ENCODE data around the gene POP4.

GRCh38 chr19:29568036-29569025, 37.8 kb upstream of the POP4 start:
- TF ChIP-seq, protein P1, sequence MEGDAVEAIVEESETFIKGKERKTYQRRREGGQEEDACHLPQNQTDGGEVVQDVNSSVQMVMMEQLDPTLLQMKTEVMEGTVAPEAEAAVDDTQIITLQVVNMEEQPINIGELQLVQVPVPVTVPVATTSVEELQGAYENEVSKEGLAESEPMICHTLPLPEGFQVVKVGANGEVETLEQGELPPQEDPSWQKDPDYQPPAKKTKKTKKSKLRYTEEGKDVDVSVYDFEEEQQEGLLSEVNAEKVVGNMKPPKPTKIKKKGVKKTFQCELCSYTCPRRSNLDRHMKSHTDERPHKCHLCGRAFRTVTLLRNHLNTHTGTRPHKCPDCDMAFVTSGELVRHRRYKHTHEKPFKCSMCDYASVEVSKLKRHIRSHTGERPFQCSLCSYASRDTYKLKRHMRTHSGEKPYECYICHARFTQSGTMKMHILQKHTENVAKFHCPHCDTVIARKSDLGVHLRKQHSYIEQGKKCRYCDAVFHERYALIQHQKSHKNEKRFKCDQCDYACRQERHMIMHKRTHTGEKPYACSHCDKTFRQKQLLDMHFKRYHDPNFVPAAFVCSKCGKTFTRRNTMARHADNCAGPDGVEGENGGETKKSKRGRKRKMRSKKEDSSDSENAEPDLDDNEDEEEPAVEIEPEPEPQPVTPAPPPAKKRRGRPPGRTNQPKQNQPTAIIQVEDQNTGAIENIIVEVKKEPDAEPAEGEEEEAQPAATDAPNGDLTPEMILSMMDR (IDR thresholded peaks at IDR 0.05; ENCODE audit: control extremely low read depth in 1 of 3, insufficient read depth in 1 of 3, low read depth in 1 of 3, low read length in 3 of 3): no peak
- TF ChIP-seq EZH2 (IDR thresholded peaks at IDR 0.05; ENCODE audit: low read depth, low read length, severe bottlenecking) (no peak), GABPA (IDR thresholded peaks at IDR 0.05; ENCODE audit: borderline replicate concordance, insufficient read depth, low read length) (no peak), JUN (IDR thresholded peaks at IDR 0.05; ENCODE audit: low read depth, low read length) (no peak), CTBP2 (IDR thresholded peaks at IDR 0.05; ENCODE audit: borderline replicate concordance, insufficient read depth, insufficient read length, low read length) (no peak), JUND (IDR thresholded peaks at IDR 0.05; ENCODE audit: low read length) (no peak), MAX (IDR thresholded peaks at IDR 0.05) (no peak), TAF1 (IDR thresholded peaks at IDR 0.05; ENCODE audit: low read depth, low read length) (no peak), FOSL1 (IDR thresholded peaks at IDR 0.05; ENCODE audit: insufficient read depth, low read depth, low read length) (no peak), SIRT6 (IDR thresholded peaks at IDR 0.05; ENCODE audit: low read length) (no peak), SAP30 (IDR thresholded peaks at IDR 0.05; ENCODE audit: insufficient read depth, insufficient replicate concordance, low read length) (no peak), SP1 (IDR thresholded peaks at IDR 0.05; ENCODE audit: low read depth, low read length) (no peak)
- TF ChIP-seq, protein P2, sequence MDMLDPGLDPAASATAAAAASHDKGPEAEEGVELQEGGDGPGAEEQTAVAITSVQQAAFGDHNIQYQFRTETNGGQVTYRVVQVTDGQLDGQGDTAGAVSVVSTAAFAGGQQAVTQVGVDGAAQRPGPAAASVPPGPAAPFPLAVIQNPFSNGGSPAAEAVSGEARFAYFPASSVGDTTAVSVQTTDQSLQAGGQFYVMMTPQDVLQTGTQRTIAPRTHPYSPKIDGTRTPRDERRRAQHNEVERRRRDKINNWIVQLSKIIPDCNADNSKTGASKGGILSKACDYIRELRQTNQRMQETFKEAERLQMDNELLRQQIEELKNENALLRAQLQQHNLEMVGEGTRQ (IDR thresholded peaks at IDR 0.05; ENCODE audit: low read length): no peak
